ENCODE data around the gene SHOC1. TPM values are rescaled to one million over a fixed set of nuclear protein-coding genes. Genes with fewer than 3 reads are reported as not detected.
"Not testable (repeated sequence)": the region's sequence is repeated elsewhere in the genome, so short reads cannot be mapped to it uniquely, and the experiment has no call there.

SHOC1 gene
- total RNA-seq, 1 experiment from 2014 or later = 0.20 TPM

- Histone ChIP-seq H3K36me3 (ENCODE audit: low read depth) (no peaks in the 10 kb centered on the region), H3K27me3 (ENCODE audit: insufficient read depth, low read depth) (no peaks in the 10 kb centered on the region), H2AFZ (no peak overlapping the region), H3K4me2 (no peak overlapping the region), H4K20me1 (ENCODE audit: insufficient read depth) (no peaks in the 10 kb centered on the region), H3K79me2 (ENCODE audit: low read depth) (no peaks in the 10 kb centered on the region), H3K9me3 (ENCODE audit: insufficient read depth, low read depth) (no peaks in the 10 kb centered on the region), H3K4me1 (replicated peaks; ENCODE audit: insufficient read depth) (peaks cover 5% of the 10 kb centered on the region), H3K4me3 (no peak overlapping the region), H3F3A (ENCODE audit: insufficient read depth, low read depth) (no peaks in the 10 kb centered on the region), H3K9me2 (ENCODE audit: insufficient read depth) (no peaks in the 10 kb centered on the region), H3K27ac (no peak overlapping the region)
- ChIA-PET CTCF (no interaction called here), POLR2A (ENCODE audit: unreplicated experiment) (no interaction called here)
- no TSS peak for BruUV-seq (replicated peaks)
- intact Hi-C loops (cut with micrococcal nuclease; ENCODE audit: unreplicated experiment) = no loop called here
- no peak for TF ChIP-seq EZH2 (IDR thresholded peaks at IDR 0.05; ENCODE audit: low read depth)
- TF ChIP-seq CTCF (conservative IDR thresholded peaks at IDR 0.05) = no peak
- DNase-seq = no peak
Measured at GRCh38 chr9:111815285-111816070, 20.7 kb upstream of the SHOC1 start.

- CTCF ChIA-PET = no interaction called here
- Histone ChIP-seq H3F3A (ENCODE audit: insufficient read depth, low read depth) (no peaks in the 10 kb centered on the region), H3K4me2 (no peak overlapping the region), H3K79me2 (ENCODE audit: low read depth) (no peaks in the 10 kb centered on the region), H3K36me3 (ENCODE audit: low read depth) (no peaks in the 10 kb centered on the region), H3K27me3 (ENCODE audit: insufficient read depth, low read depth) (no peaks in the 10 kb centered on the region), H3K27ac (no peak overlapping the region), H3K9me3 (ENCODE audit: insufficient read depth, low read depth) (no peaks in the 10 kb centered on the region; the same call in 1 of the 2 replicates), H3K4me3 (no peak overlapping the region), H3K9me2 (ENCODE audit: insufficient read depth) (no peaks in the 10 kb centered on the region), H4K20me1 (ENCODE audit: insufficient read depth) (no peaks in the 10 kb centered on the region), H2AFZ (no peak overlapping the region), H3K4me1 (replicated peaks; ENCODE audit: insufficient read depth) (peaks cover 11% of the 10 kb centered on the region)
- POLR2A ChIA-PET (ENCODE audit: unreplicated experiment) = no interaction called here
- no TSS peak for BruUV-seq (replicated peaks)
- no peak for DNase-seq
- intact Hi-C loops (cut with micrococcal nuclease; ENCODE audit: unreplicated experiment) = no loop called here
- TF ChIP-seq EZH2 (IDR thresholded peaks at IDR 0.05; ENCODE audit: low read depth) = no peak
- TF ChIP-seq CTCF (conservative IDR thresholded peaks at IDR 0.05) = no peak
Measured at GRCh38 chr9:111812337-111812736, 17.6 kb upstream of the SHOC1 start.

GRCh38 chr9:111810908-111811307 lies 16.2 kb upstream of the SHOC1 start:
- H3K79me2 ChIP-seq (ENCODE audit: low read depth) = no peaks in the 10 kb centered on the region
- no peak overlapping the region for H3K4me3 ChIP-seq
- no peaks in the 10 kb centered on the region for H4K20me1 ChIP-seq (ENCODE audit: insufficient read depth)
- H3K4me2 ChIP-seq = no peak overlapping the region
- H3F3A ChIP-seq (ENCODE audit: insufficient read depth, low read depth) = peaks cover 13% of the 10 kb centered on the region; the same call in 1 of the 2 replicates
- no peak overlapping the region for H3K27ac ChIP-seq
- ChIA-PET POLR2A (ENCODE audit: unreplicated experiment) (no interaction called here), CTCF (no interaction called here)
- no peaks in the 10 kb centered on the region for H3K27me3 ChIP-seq (ENCODE audit: insufficient read depth, low read depth)
- H3K9me2 ChIP-seq (ENCODE audit: insufficient read depth) = no peaks in the 10 kb centered on the region
- DNase-seq = no peak
- no peak overlapping the region for H2AFZ ChIP-seq
- no TSS peak for BruUV-seq (replicated peaks)
- no peaks in the 10 kb centered on the region for H3K36me3 ChIP-seq (ENCODE audit: low read depth)
- peaks cover 25% of the 10 kb centered on the region for H3K4me1 ChIP-seq (replicated peaks; ENCODE audit: insufficient read depth)
- H3K9me3 ChIP-seq (ENCODE audit: insufficient read depth, low read depth) = peaks cover 4% of the 10 kb centered on the region
- intact Hi-C loops (cut with micrococcal nuclease; ENCODE audit: unreplicated experiment) = no loop called here
- TF ChIP-seq EZH2 (IDR thresholded peaks at IDR 0.05; ENCODE audit: low read depth) = no peak
- TF ChIP-seq CTCF (conservative IDR thresholded peaks at IDR 0.05) = no peak

GRCh38 chr9:111810415-111810814 lies 15.7 kb upstream of the SHOC1 start:
- H3F3A ChIP-seq (ENCODE audit: insufficient read depth, low read depth) = peaks cover 17% of the 10 kb centered on the region
- H3K4me3 ChIP-seq; CTCF ChIA-PET; BruUV-seq (replicated peaks); POLR2A ChIA-PET (ENCODE audit: unreplicated experiment); H4K20me1 ChIP-seq (ENCODE audit: insufficient read depth); intact Hi-C loops (cut with micrococcal nuclease; ENCODE audit: unreplicated experiment); H3K4me2 ChIP-seq; H2AFZ ChIP-seq; H3K27ac ChIP-seq; H3K36me3 ChIP-seq (ENCODE audit: low read depth); H3K79me2 ChIP-seq (ENCODE audit: low read depth); H3K27me3 ChIP-seq (ENCODE audit: insufficient read depth, low read depth); H3K9me2 ChIP-seq (ENCODE audit: insufficient read depth); H3K9me3 ChIP-seq (ENCODE audit: insufficient read depth, low read depth): not testable (repeated sequence)
- peaks cover 29% of the 10 kb centered on the region for H3K4me1 ChIP-seq (replicated peaks; ENCODE audit: insufficient read depth)
- DNase-seq = peak in 1 of 2 experiments; percentile 40

All from PC-9 (cell line).